ENCODE data around the gene PAK3. TPM values are rescaled to one million over a fixed set of nuclear protein-coding genes. Genes with fewer than 3 reads are reported as not detected.

PAK3 gene
- total RNA-seq, 3 donors from 2014 or later, result 1.9 to 21.1 (median 7.5) TPM

- Histone ChIP-seq H3K27me3 (peaks cover 0 to 32% of the 10 kb centered on the region in 2 donors), H3K27ac (no peak overlapping the region), H3K4me3 (no peak overlapping the region), H3K36me3 (no peaks in the 10 kb centered on the region), H3K9me3 (no peaks in the 10 kb centered on the region), H3K4me1 (no peaks in the 10 kb centered on the region)
- TF ChIP-seq POLR2AphosphoS5 (IDR thresholded peaks at IDR 0.05) (no peak), POLR2A (IDR thresholded peaks at IDR 0.05) (no peak)
- TF ChIP-seq, protein P1, sequence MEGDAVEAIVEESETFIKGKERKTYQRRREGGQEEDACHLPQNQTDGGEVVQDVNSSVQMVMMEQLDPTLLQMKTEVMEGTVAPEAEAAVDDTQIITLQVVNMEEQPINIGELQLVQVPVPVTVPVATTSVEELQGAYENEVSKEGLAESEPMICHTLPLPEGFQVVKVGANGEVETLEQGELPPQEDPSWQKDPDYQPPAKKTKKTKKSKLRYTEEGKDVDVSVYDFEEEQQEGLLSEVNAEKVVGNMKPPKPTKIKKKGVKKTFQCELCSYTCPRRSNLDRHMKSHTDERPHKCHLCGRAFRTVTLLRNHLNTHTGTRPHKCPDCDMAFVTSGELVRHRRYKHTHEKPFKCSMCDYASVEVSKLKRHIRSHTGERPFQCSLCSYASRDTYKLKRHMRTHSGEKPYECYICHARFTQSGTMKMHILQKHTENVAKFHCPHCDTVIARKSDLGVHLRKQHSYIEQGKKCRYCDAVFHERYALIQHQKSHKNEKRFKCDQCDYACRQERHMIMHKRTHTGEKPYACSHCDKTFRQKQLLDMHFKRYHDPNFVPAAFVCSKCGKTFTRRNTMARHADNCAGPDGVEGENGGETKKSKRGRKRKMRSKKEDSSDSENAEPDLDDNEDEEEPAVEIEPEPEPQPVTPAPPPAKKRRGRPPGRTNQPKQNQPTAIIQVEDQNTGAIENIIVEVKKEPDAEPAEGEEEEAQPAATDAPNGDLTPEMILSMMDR (IDR thresholded peaks at IDR 0.05), result no peak
- no peak for DNase-seq (ENCODE audit: low spot score in 2 of 2)
- intact Hi-C loops (cut with DNase I; ENCODE audit: low total_unique reads), result no loop called here
Measured at GRCh38 chrX:111199505-111199904, 103.5 kb downstream of the PAK3 start.

DNA sequence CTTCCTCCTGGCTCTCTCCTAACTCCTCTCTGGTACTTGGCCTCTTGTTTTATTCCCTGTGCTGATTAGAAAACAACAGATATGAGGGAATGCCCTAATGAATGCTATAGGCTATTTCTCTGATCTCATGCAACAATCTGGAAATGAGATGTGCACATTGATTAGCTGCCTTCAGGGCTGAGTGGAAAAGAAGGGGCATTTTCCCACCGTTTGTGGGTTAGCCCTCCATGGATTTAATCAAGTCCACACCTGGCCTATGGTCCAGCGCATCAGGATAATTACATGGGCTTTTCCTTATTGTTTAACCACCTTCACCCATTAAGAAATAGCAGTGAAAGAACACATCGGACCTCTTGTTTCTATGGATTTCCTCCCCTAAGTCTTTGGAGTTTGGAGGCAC is 104.3 kb downstream of the PAK3 start:
- no peaks in the 10 kb centered on the region for H3K4me1 ChIP-seq
- no peak overlapping the region for H3K27ac ChIP-seq
- TF ChIP-seq POLR2A (IDR thresholded peaks at IDR 0.05), result no peak
- TF ChIP-seq, protein P1 (IDR thresholded peaks at IDR 0.05), result no peak
- TF ChIP-seq POLR2AphosphoS5 (IDR thresholded peaks at IDR 0.05), result no peak
- no peak overlapping the region for H3K4me3 ChIP-seq
- no peaks in the 10 kb centered on the region for H3K36me3 ChIP-seq
- intact Hi-C loops (cut with DNase I; ENCODE audit: low total_unique reads), result no loop called here
- H3K27me3 ChIP-seq, result peaks cover 0 to 34% of the 10 kb centered on the region in 2 donors
- no peak for DNase-seq (ENCODE audit: low spot score in 2 of 2)
- H3K9me3 ChIP-seq, result no peaks in the 10 kb centered on the region

DNA sequence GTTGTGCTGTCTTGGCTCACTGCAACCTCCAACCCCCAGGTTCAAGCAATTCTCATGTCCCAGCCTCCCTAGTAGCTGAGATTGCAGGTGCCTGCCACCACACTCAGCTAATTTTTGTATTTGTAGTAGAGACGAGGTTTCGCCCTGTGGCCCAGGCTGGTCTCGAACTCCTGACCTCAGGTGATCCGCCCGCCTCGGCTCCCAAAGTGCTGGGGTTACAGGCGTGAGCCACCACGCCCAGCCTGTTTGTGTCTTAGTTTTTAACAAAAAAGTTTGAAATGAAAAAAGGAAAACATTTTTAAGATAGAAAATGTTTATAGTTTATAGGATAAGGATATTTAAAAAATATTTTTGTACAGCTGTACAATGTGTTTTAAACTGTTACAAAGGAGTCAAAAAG is 111.9 kb downstream of the PAK3 start:
- TF ChIP-seq POLR2A (IDR thresholded peaks at IDR 0.05) (no peak), POLR2AphosphoS5 (IDR thresholded peaks at IDR 0.05) (no peak)
- TF ChIP-seq, protein P1 (IDR thresholded peaks at IDR 0.05), result no peak
- no peak for DNase-seq (ENCODE audit: low spot score in 2 of 2)
- no peak overlapping the region for H3K27ac ChIP-seq
- no peaks in the 10 kb centered on the region for H3K36me3 ChIP-seq
- H3K4me3 ChIP-seq, result no peak overlapping the region
- intact Hi-C loops (cut with DNase I; ENCODE audit: low total_unique reads), result no loop called here
- no peaks in the 10 kb centered on the region for H3K4me1 ChIP-seq
- H3K9me3 ChIP-seq, result no peaks in the 10 kb centered on the region
- peaks cover 0 to 63% of the 10 kb centered on the region in 2 donors for H3K27me3 ChIP-seq

- no peaks in the 10 kb centered on the region for H3K9me3 ChIP-seq
- peaks cover 0 to 37% of the 10 kb centered on the region in 2 donors for H3K27me3 ChIP-seq
- H3K36me3 ChIP-seq, result no peaks in the 10 kb centered on the region
- H3K4me3 ChIP-seq, result no peak overlapping the region
- intact Hi-C loops (cut with DNase I; ENCODE audit: low total_unique reads), result no loop called here
- no peak overlapping the region for H3K27ac ChIP-seq
- DNase-seq (ENCODE audit: low spot score in 2 of 2), result no peak
- no peaks in the 10 kb centered on the region for H3K4me1 ChIP-seq
- TF ChIP-seq, protein P1 (IDR thresholded peaks at IDR 0.05), result no peak
- TF ChIP-seq POLR2AphosphoS5 (IDR thresholded peaks at IDR 0.05), result no peak
Measured at GRCh38 chrX:111216293-111216801, 120.4 kb downstream of the PAK3 start.

- intact Hi-C loops (cut with DNase I; ENCODE audit: low total_unique reads), result no loop called here
- Histone ChIP-seq H3K4me1 (no peaks in the 10 kb centered on the region), H3K36me3 (no peaks in the 10 kb centered on the region), H3K4me3 (no peak overlapping the region), H3K27me3 (peaks cover 0 to 38% of the 10 kb centered on the region in 2 donors), H3K27ac (no peak overlapping the region), H3K9me3 (no peaks in the 10 kb centered on the region)
- no peak for DNase-seq (ENCODE audit: low spot score in 2 of 2)
- TF ChIP-seq, protein P1 (IDR thresholded peaks at IDR 0.05), result peak in 2 of 3 donors; percentile 24 to 47
- no peak for TF ChIP-seq POLR2AphosphoS5 (IDR thresholded peaks at IDR 0.05)
Measured at GRCh38 chrX:111244235-111244750, 148.3 kb downstream of the PAK3 start.
